Heart right ventricle (tissue), 16 donors: Measurements from ENCODE around the gene TMEM35B. TPM values are rescaled to one million over a fixed set of nuclear protein-coding genes. Genes with fewer than 3 reads are reported as not detected.

Source experiments
- ATAC-seq, 8 donors: fragments of 200-7000 bp; cut with Tn5 transposase; one replicate each; pipeline ENCODE4 v1.9.1; 2020; ENCODE audit warnings: mild to moderate bottlenecking in 8 of 8, moderate library complexity in 8 of 8, moderate number of reproducible peaks in 1 of 8
- DNase-seq, 2 donors: peaks; one replicate each; pipeline ENCODE4 v3.0.0-alpha.2; 2020
- H3K27ac ChIP-seq, 10 donors: fragments of 200-600 bp; sonication (generic) in 2 of 10; one replicate each; pipeline versions ENCODE4 v1.5.0 to v1.8.0; 2020 to 2022; ENCODE audit warnings: mild to moderate bottlenecking in 3 of 10
- H3K27me3 ChIP-seq, 7 donors: fragments of 200-600 bp; one replicate each; pipeline ENCODE4 v1.8.0; 2021 to 2022; ENCODE audit warnings: mild to moderate bottlenecking in 2 of 7
- H3K36me3 ChIP-seq, 9 donors: fragments of 200-600 bp; sonication (generic) in 1 of 9; one replicate each; pipeline versions ENCODE4 v1.5.0 to v1.8.0; 2020 to 2022; ENCODE audit warnings: mild to moderate bottlenecking in 2 of 9
- H3K4me1 ChIP-seq, 9 donors: fragments of 200-600 bp; sonication (generic) in 1 of 9; one replicate each; pipeline versions ENCODE4 v1.5.0 to v1.8.0; 2020 to 2022; ENCODE audit warnings: mild to moderate bottlenecking in 4 of 9
- H3K4me3 ChIP-seq, 10 donors: fragments of 200-600 bp; sonication (generic) in 2 of 10; one replicate each; pipeline versions ENCODE4 v1.5.0 to v1.8.0; 2020 to 2022; ENCODE audit warnings: mild to moderate bottlenecking in 7 of 10, moderate library complexity in 2 of 10
- H3K9me3 ChIP-seq, 11 donors: fragments of 200-600 bp in 10 of 11; sonication (generic) in 2 of 11; one replicate each; pipeline versions ENCODE4 v1.5.0 to v1.8.0; 2013 to 2022; ENCODE audit warnings: mild to moderate bottlenecking in 2 of 11, control low read depth in 1 of 11, moderate library complexity in 1 of 11
- WGBS, 2 donors: extraction: QIAGEN DNeasy Blood & Tissue Kit; methylation state at CpG; one replicate each; pipeline ENCODE4 v1.1.7; 2013; ENCODE audit warnings: inconsistent platforms in 1 of 2; 5-methylcytosine and 5-hydroxymethylcytosine counted together
- intact Hi-C, 10 donors: fragments of 100-400 bp; cut with DNase I; formaldehyde crosslinking; loops; one replicate each; pipeline versions ENCODE4 v1.11.1 to v1.14.2; 2022
- polyA plus RNA-seq, 2 donors: library from polyadenylated mRNA; stranded (reverse); fragments of 200-250 nt; gene quantifications; one replicate each; pipeline ENCODE4 v1.2.3, GENCODE V29; 2013
- total RNA-seq, 10 donors: library from RNA; stranded (reverse); fragmentation: NEBNext Ultra II Directional in 3 of 10; extraction: Animal tissue kit (Norgen Biotek cat#: 25700) in 3 of 10; gene quantifications; one replicate each; pipeline versions ENCODE4 v1.2.1 to v1.2.4, GENCODE V29; 2021 to 2023
- TF ChIP-seq, protein P1 (sequence below), 9 donors: fragments of 200-600 bp; sonication (generic) in 2 of 9; IDR thresholded peaks; one replicate each; pipeline versions ENCODE4 v1.5.0 to v1.8.0; 2021 to 2022; ENCODE audit warnings: antibody characterized with exemption in 9 of 9, mild to moderate bottlenecking in 5 of 9, moderate library complexity in 1 of 9
- donor health status: Arrhythmogenic right ventricular cardiomyopathy.
- donor health status: ischemic (EF 13 %, LVEDD 7.1; RV severe dilation, severe dysfunction).
- donor health status: healthy with polysubstance abuse.
- donor health status: DM: no; HTN: yes; CAD: no.
- donor health status: DM: no; HTN: no; CAD: no.
- donor health status: ischemic (EF 25% LVEDD 6.9; RV normal size, moderate dysfunction).
- donor health status: ischemic (EF 25% LVEDD 5.7; RV mildly dilated, moderate dysfunction).
- donor health status: healthy.
- donor health status: DM: yes; HTN: yes; CAD: no.
- donor health status: Ischemic cardiomyopathy.
- donor health status: ischemic (EF 35%, LVEDD 5.7; RV mildly dilated, moderate dysfunction).
- donor health status: nonischemic (EF 11% LVEDD 7.7; RV severe dilation, severe dysfunction).
- donor health status: DM: yes; HTN: yes; CAD: no.
- donor health status: PGD.
- donor health status: ischemic (EF 29% LVEDD 5.4; RV normal size, mild dysfunction).
- donor health status: nonischemic (EF 23%, LVEDD 6.1; RV moderate dilation, normal function).

The TMEM35B gene
- total and polyA plus RNA-seq, 12 donors: 4.9 to 26.7 (median 7.0) TPM

DNA sequence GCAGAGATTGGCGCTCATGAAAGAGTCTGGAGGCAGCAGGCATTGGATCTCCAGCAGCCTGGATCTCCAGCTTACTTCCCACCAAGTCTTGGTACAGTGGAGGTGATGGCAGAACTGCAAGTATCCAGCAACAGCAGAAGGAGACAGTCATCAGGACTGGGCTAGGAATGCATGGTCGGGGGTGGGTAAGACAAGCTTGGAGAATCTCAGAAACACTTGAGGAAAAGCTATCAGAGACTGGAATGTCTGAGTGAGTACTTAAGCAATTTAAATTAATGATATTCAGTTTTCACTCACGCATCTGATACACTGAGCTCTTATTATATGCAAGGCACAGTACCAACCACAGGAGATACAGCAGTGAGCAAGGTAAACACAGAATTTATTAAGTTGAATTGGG lies 9.8 kb downstream of the TMEM35B start:
- WGBS, 2 donors: 89 to 90% methylated on average over 3 of the region's 3 CpGs
- H3K9me3 ChIP-seq: no peaks in the 10 kb centered on the region
- DNase-seq (no peak), ATAC-seq (no peak)
- TF ChIP-seq, protein P1, sequence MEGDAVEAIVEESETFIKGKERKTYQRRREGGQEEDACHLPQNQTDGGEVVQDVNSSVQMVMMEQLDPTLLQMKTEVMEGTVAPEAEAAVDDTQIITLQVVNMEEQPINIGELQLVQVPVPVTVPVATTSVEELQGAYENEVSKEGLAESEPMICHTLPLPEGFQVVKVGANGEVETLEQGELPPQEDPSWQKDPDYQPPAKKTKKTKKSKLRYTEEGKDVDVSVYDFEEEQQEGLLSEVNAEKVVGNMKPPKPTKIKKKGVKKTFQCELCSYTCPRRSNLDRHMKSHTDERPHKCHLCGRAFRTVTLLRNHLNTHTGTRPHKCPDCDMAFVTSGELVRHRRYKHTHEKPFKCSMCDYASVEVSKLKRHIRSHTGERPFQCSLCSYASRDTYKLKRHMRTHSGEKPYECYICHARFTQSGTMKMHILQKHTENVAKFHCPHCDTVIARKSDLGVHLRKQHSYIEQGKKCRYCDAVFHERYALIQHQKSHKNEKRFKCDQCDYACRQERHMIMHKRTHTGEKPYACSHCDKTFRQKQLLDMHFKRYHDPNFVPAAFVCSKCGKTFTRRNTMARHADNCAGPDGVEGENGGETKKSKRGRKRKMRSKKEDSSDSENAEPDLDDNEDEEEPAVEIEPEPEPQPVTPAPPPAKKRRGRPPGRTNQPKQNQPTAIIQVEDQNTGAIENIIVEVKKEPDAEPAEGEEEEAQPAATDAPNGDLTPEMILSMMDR (IDR thresholded peaks at IDR 0.05): no peak
- peaks cover 0 to 12% (median 0%) of the 10 kb centered on the region in 7 donors for H3K27me3 ChIP-seq
- H3K4me3 ChIP-seq: no peak overlapping the region
- intact Hi-C loops: loop anchor here in 1 of 10 donors (10.0 kb wide), 1 partner anchor 101 kb away; no protein-coding TSS in a partner anchor
- peaks cover 0 to 8% (median 0%) of the 10 kb centered on the region in 9 donors for H3K4me1 ChIP-seq
- H3K27ac ChIP-seq: no peak overlapping the region
- H3K36me3 ChIP-seq: peaks cover 0 to 17% (median 0%) of the 10 kb centered on the region in 9 donors

DNA sequence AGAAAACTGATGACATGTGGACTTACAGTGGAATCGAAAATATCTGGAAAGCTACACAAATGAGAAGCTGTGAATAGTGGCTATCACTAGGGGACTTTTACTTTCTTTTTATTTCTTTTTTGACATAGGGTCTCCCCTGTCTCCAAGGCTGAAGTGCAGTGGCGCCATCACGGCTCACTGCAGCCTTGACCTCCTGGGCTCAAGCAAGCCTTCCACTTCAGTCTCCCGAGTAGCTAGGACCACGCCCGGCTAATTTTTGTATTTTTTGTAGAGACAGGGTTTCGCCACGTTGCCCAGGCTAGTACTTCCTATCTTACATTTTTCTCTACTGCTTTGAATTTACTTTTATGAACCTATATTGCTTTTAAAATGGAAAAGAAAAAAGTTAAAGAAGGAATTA lies 10.5 kb downstream of the TMEM35B start:
- DNase-seq (no peak), ATAC-seq (no peak)
- TF ChIP-seq, protein P1 (IDR thresholded peaks at IDR 0.05): no peak
- Histone ChIP-seq H3K4me1 (peaks cover 0 to 8% (median 0%) of the 10 kb centered on the region in 9 donors), H3K27me3 (peaks cover 0 to 12% (median 0%) of the 10 kb centered on the region in 7 donors), H3K4me3 (no peak overlapping the region), H3K9me3 (no peaks in the 10 kb centered on the region), H3K36me3 (peaks cover 0 to 16% (median 0%) of the 10 kb centered on the region in 9 donors), H3K27ac (no peak overlapping the region)
- intact Hi-C loops: loop anchor here in 1 of 10 donors (10.0 kb wide), 1 partner anchor 100 kb away; no protein-coding TSS in a partner anchor
- WGBS, 2 donors: 74 to 79% methylated on average over 8 of the region's 8 CpGs

DNA sequence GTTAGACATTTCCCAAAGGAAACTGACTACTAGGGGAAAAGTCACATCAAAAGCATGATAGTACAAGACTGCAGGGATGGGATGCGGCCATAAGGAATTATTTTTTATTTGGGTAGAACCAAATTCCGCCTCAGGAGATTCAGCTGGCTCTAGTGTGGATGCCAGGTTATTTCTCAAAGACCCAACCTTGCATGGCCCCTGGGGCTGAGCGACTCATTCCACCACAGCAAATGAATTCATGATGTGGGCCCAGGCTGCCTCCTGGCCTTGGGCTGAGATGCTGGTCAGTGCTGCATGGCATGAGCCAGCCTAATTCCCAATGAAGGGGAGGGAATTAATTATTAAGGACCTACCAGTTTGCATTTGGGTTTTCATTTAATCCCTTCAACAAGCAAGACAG lies 11.8 kb downstream of the TMEM35B start:
- Histone ChIP-seq H3K4me1 (peaks cover 0 to 2% (median 0%) of the 10 kb centered on the region in 9 donors), H3K27ac (no peak overlapping the region), H3K9me3 (peaks cover 0 to 8% (median 0%) of the 10 kb centered on the region in 11 donors), H3K27me3 (peaks cover 0 to 12% (median 0%) of the 10 kb centered on the region in 7 donors), H3K36me3 (peaks cover 0 to 10% (median 0%) of the 10 kb centered on the region in 9 donors), H3K4me3 (no peak overlapping the region)
- intact Hi-C loops: loop anchor here in 1 of 10 donors (10.0 kb wide), 1 partner anchor 99 kb away; no protein-coding TSS in a partner anchor
- DNase-seq (no peak), ATAC-seq (no peak)
- WGBS, 2 donors: 94% methylated on average over 3 of the region's 3 CpGs
- TF ChIP-seq, protein P1 (IDR thresholded peaks at IDR 0.05): no peak

DNA sequence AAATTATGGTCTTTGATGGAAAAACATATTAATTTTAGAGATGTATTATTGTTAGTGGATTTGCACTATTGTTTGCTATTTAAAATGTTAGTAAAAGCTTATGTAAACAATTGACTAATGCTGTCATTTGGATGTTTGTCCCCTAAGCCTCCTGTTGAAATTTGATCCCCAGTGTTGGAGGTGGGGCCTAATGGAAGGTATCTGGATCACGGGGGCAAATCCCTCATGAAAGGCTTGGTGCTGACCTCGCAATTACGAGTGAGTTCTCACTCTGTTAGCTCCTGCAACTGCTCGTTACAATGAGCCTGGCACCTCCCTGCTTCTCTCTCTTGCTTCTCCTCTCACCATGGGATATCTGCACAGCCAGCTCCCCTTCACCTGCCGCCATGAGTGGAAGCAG lies 14.3 kb downstream of the TMEM35B start:
- no peak for ATAC-seq
- WGBS, 2 donors: 16 to 24% methylated on average over 5 of the region's 5 CpGs
- peaks cover 0 to 8% (median 0%) of the 10 kb centered on the region in 11 donors for H3K9me3 ChIP-seq
- H3K27me3 ChIP-seq: peaks cover 0 to 12% (median 0%) of the 10 kb centered on the region in 7 donors
- TF ChIP-seq, protein P1 (IDR thresholded peaks at IDR 0.05): no peak
- no peak for DNase-seq
- intact Hi-C loops: loop anchor here in 1 of 10 donors (10.0 kb wide), 1 partner anchor 96 kb away; no protein-coding TSS in a partner anchor
- no peak overlapping the region for H3K27ac ChIP-seq
- H3K4me3 ChIP-seq: no peak overlapping the region
- H3K36me3 ChIP-seq: peaks cover 0 to under 1% (median 0%) of the 10 kb centered on the region in 9 donors
- peaks cover 0 to 2% (median 0%) of the 10 kb centered on the region in 9 donors for H3K4me1 ChIP-seq
